ENCODE results near the gene OLFM3.

- TF ChIP-seq POLR2A (IDR thresholded peaks at IDR 0.05) = no peak
- TF ChIP-seq CTCF (IDR thresholded peaks at IDR 0.05) = no peak
- TF ChIP-seq EP300 (IDR thresholded peaks at IDR 0.05) = no peak
Measured at GRCh38 chr1:102045752-102046151, 49.0 kb upstream of the OLFM3 start.
